ENCODE data around the gene RBMS1.
A peak's percentile ranks its signal among the peaks of the same experiment; 100 is the strongest.

Gene RBMS1

GRCh38 chr2:160432633-160433032 is 61.0 kb downstream of the RBMS1 start:
- no peak overlapping the region for H3K9ac ChIP-seq (ENCODE audit: low read depth, low read length, poor library complexity, severe bottlenecking)

GRCh38 chr2:160431441-160431840 is 62.2 kb downstream of the RBMS1 start:
- Histone ChIP-seq H3K4me3 (ENCODE audit: low read length, poor library complexity, severe bottlenecking) (no peak overlapping the region), H3K79me2 (ENCODE audit: insufficient read depth, low read length) (peaks cover 17% of the 10 kb centered on the region), H3K9me3 (ENCODE audit: insufficient read depth, low read depth, low read length) (no peaks in the 10 kb centered on the region), H2AFZ (ENCODE audit: low read length) (no peak overlapping the region), H3K36me3 (ENCODE audit: insufficient read depth, low read length) (0 out of 2 replicates have a peak, but pooled peaks cover 3% of the 10 kb centered on the region), H3K9me2 (replicated peaks; ENCODE audit: low read depth, low read length) (no peaks in the 10 kb centered on the region), H4K20me1 (ENCODE audit: insufficient read depth, low read length, poor library complexity, severe bottlenecking) (no peaks in the 10 kb centered on the region), H3K4me2 (ENCODE audit: low read depth, low read length, poor library complexity, severe bottlenecking) (no peak overlapping the region), H3K9ac (ENCODE audit: low read depth, low read length, poor library complexity, severe bottlenecking) (no peak overlapping the region), H3F3A (ENCODE audit: low read depth) (peaks cover 5% of the 10 kb centered on the region), H3K27me3 (ENCODE audit: insufficient read depth, low read length, poor library complexity, severe bottlenecking) (no peaks in the 10 kb centered on the region), H3K4me1 (ENCODE audit: insufficient read depth, low read length, poor library complexity, severe bottlenecking) (peaks cover 34% of the 10 kb centered on the region)
- no peak for TF ChIP-seq EZH2phosphoT487 (IDR thresholded peaks at IDR 0.05; ENCODE audit: borderline replicate concordance)
- TF ChIP-seq CTCF (conservative IDR thresholded peaks at IDR 0.05; ENCODE audit: low read length) = no peak

More at GRCh38 chr2:160432633-160433032, 61.0 kb downstream of the RBMS1 start:
- H3K9me2 ChIP-seq (replicated peaks; ENCODE audit: low read depth, low read length) = no peaks in the 10 kb centered on the region
- no peaks in the 10 kb centered on the region for H3K27me3 ChIP-seq (ENCODE audit: insufficient read depth, low read length, poor library complexity, severe bottlenecking)
- H3K4me2 ChIP-seq (ENCODE audit: low read depth, low read length, poor library complexity, severe bottlenecking) = no peak overlapping the region
- peaks cover 12% of the 10 kb centered on the region for H3K79me2 ChIP-seq (ENCODE audit: insufficient read depth, low read length)
- H4K20me1 ChIP-seq (ENCODE audit: insufficient read depth, low read length, poor library complexity, severe bottlenecking) = no peaks in the 10 kb centered on the region
- no peak overlapping the region for H3K4me3 ChIP-seq (ENCODE audit: low read length, poor library complexity, severe bottlenecking)
- no peaks in the 10 kb centered on the region for H3K9me3 ChIP-seq (ENCODE audit: insufficient read depth, low read depth, low read length)
- TF ChIP-seq CTCF (conservative IDR thresholded peaks at IDR 0.05; ENCODE audit: low read length) (0 out of 2 replicates have a peak, but pooled peaks have one; percentile 7), EZH2phosphoT487 (IDR thresholded peaks at IDR 0.05; ENCODE audit: borderline replicate concordance) (no peak)
- peaks cover 4% of the 10 kb centered on the region for H3F3A ChIP-seq (ENCODE audit: low read depth)
- H2AFZ ChIP-seq (ENCODE audit: low read length) = no peak overlapping the region
- 0 out of 2 replicates have a peak, but pooled peaks cover 3% of the 10 kb centered on the region for H3K36me3 ChIP-seq (ENCODE audit: insufficient read depth, low read length)
- peaks cover 23% of the 10 kb centered on the region for H3K4me1 ChIP-seq (ENCODE audit: insufficient read depth, low read length, poor library complexity, severe bottlenecking)

- H3K4me1 ChIP-seq (ENCODE audit: insufficient read depth, low read length, poor library complexity, severe bottlenecking) = peaks cover 49% of the 10 kb centered on the region
- H3K4me3 ChIP-seq (ENCODE audit: low read length, poor library complexity, severe bottlenecking) = no peak overlapping the region
- H3F3A ChIP-seq (ENCODE audit: low read depth) = peaks cover 5% of the 10 kb centered on the region
- H3K4me2 ChIP-seq (ENCODE audit: low read depth, low read length, poor library complexity, severe bottlenecking) = no peak overlapping the region
- H3K79me2 ChIP-seq (ENCODE audit: insufficient read depth, low read length) = peaks cover 27% of the 10 kb centered on the region
- H3K9me2 ChIP-seq (replicated peaks; ENCODE audit: low read depth, low read length) = no peaks in the 10 kb centered on the region
- TF ChIP-seq CTCF (conservative IDR thresholded peaks at IDR 0.05; ENCODE audit: low read length) (no peak), EZH2phosphoT487 (IDR thresholded peaks at IDR 0.05; ENCODE audit: borderline replicate concordance) (no peak)
- no peaks in the 10 kb centered on the region for H4K20me1 ChIP-seq (ENCODE audit: insufficient read depth, low read length, poor library complexity, severe bottlenecking)
- H3K9me3 ChIP-seq (ENCODE audit: insufficient read depth, low read depth, low read length) = no peaks in the 10 kb centered on the region
- H3K27me3 ChIP-seq (ENCODE audit: insufficient read depth, low read length, poor library complexity, severe bottlenecking) = no peaks in the 10 kb centered on the region
- 0 out of 2 replicates have a peak, but pooled peaks cover 3% of the 10 kb centered on the region for H3K36me3 ChIP-seq (ENCODE audit: insufficient read depth, low read length)
- H3K9ac ChIP-seq (ENCODE audit: low read depth, low read length, poor library complexity, severe bottlenecking) = no peak overlapping the region
- H2AFZ ChIP-seq (ENCODE audit: low read length) = no peak overlapping the region
Measured at GRCh38 chr2:160430001-160430344, 63.6 kb downstream of the RBMS1 start.
